H1 (cell line): ENCODE data around the gene SLC35F3. TPM values are rescaled to one million over a fixed set of nuclear protein-coding genes. Genes with fewer than 3 reads are reported as not detected.

Experiments
- CTCF ChIA-PET: fragments of 300-600 bp; sonication (Branson Sonifier 250); formaldehyde crosslinking; loops from one replicate; lab custom pipeline; 2021; ENCODE audit not compliant: partially characterized antibody; lab: Charles Lee
- POLR2A ChIA-PET: fragments of 300-600 bp; sonication (Branson Sonifier 250); formaldehyde crosslinking; loops from one replicate; lab custom pipeline; 2021; ENCODE audit warnings: inconsistent platforms; ENCODE audit not compliant: partially characterized antibody; lab: Charles Lee
- DNase-seq, 2 experiments: peaks; one replicate each; pipeline versions ENCODE4 v3.0.0 to v3.0.0-alpha.2; 2010 to 2022; ENCODE audit warnings: low spot score in 2 of 2, low read depth in 1 of 2, mixed read lengths in 1 of 2
- FAIRE-seq: peaks from 2 replicates; lab custom pipeline; 2011; peaks lifted over from hg19 to GRCh38; lab: Jason Lieb, UNC
- H2AFZ ChIP-seq: 2 replicates; pipeline ENCODE4 v1.8.1; 2012; ENCODE audit warnings: low read length, inconsistent platforms
- H2AK5ac ChIP-seq: 2 replicates; pipeline ENCODE4 v1.6.1; 2013; ENCODE audit warnings: low read depth, low read length
- H2BK120ac ChIP-seq: replicated peaks from 2 replicates; pipeline ENCODE3; 2013; ENCODE audit warnings: low read depth, low read length, inconsistent platforms
- H2BK12ac ChIP-seq: 2 replicates; pipeline ENCODE4 v1.6.1; 2013; ENCODE audit warnings: low read depth, low read length
- H2BK15ac ChIP-seq: 2 replicates; pipeline ENCODE4 v1.6.1; 2013; ENCODE audit warnings: low read length
- H2BK20ac ChIP-seq: 2 replicates; pipeline ENCODE4 v1.6.1; 2013; ENCODE audit warnings: low read length
- H2BK5ac ChIP-seq: 2 replicates; pipeline ENCODE4 v1.6.1; 2013; ENCODE audit warnings: low read depth, low read length
- H3K14ac ChIP-seq: 2 replicates; pipeline ENCODE4 v1.6.1; 2013; ENCODE audit warnings: inconsistent platforms; ENCODE audit not compliant: insufficient read length
- H3K18ac ChIP-seq: 2 replicates; pipeline ENCODE4 v1.6.1; 2013; ENCODE audit warnings: low read length; ENCODE audit errors: extremely low read depth
- H3K23ac ChIP-seq: 2 replicates; pipeline ENCODE4 v1.6.1; 2013; ENCODE audit warnings: inconsistent platforms; ENCODE audit not compliant: insufficient read length
- H3K23me2 ChIP-seq: 2 replicates; pipeline ENCODE4 v1.6.1; 2013; ENCODE audit warnings: low read depth, low read length
- H3K27ac ChIP-seq: 2 replicates; pipeline ENCODE4 v1.6.1; 2011; ENCODE audit warnings: low read depth, low read length, inconsistent platforms
- H3K27me3 ChIP-seq, 4 experiments: replicated peaks in 1 of 4; 1 replicate in 1 of 4; 2 replicates in 3 of 4; pipeline versions ENCODE4 v1.6.1 to v1.8.1; 2011 to 2013; ENCODE audit warnings: low read length in 3 of 4, mild to moderate bottlenecking in 3 of 4, inconsistent platforms in 2 of 4, mixed read lengths in 2 of 4, moderate library complexity in 1 of 4; ENCODE audit not compliant: control insufficient read depth in 3 of 4, insufficient read depth in 3 of 4; ENCODE audit errors: extremely low read depth in 1 of 4
- H3K36me3 ChIP-seq, 4 experiments: 2 replicates each; pipeline versions ENCODE4 v1.6.1 to v1.8.1; 2011 to 2013; ENCODE audit warnings: mild to moderate bottlenecking in 4 of 4, low read length in 3 of 4, moderate library complexity in 2 of 4, control low read depth in 1 of 4, inconsistent platforms in 1 of 4; ENCODE audit not compliant: insufficient read depth in 4 of 4, control insufficient read depth in 2 of 4
- H3K4ac ChIP-seq: replicated peaks from 2 replicates; pipeline ENCODE3; 2013; ENCODE audit warnings: low read length, low read depth, mixed read lengths, inconsistent platforms; ENCODE audit not compliant: insufficient read length
- H3K4me1 ChIP-seq, 4 experiments: replicated peaks in 1 of 4; 1 replicate in 1 of 4; 2 replicates in 3 of 4; pipeline versions ENCODE4 v1.6.1 to v1.8.1; 2011 to 2013; ENCODE audit warnings: low read length in 3 of 4, inconsistent platforms in 2 of 4, mixed read lengths in 1 of 4; ENCODE audit not compliant: insufficient read depth in 4 of 4, control insufficient read depth in 3 of 4
- H3K4me2 ChIP-seq, 2 experiments: 2 replicates each; pipeline versions ENCODE4 v1.6.1 to v1.8.1; 2011 to 2013; ENCODE audit warnings: low read depth in 2 of 2, low read length in 2 of 2, control low read depth in 1 of 2, inconsistent platforms in 1 of 2, mild to moderate bottlenecking in 1 of 2; ENCODE audit not compliant: insufficient read depth in 1 of 2
- H3K4me3 ChIP-seq, 4 experiments: fragments of 200-600, 300-600 bp in 1 of 4; sonication (generic), shearing (Covaris generic), sonication (Bioruptor Twin) in 1 of 4; 2 replicates each; pipeline versions ENCODE4 v1.5.1 to v1.8.1; 2011 to 2016; ENCODE audit warnings: low read length in 4 of 4, low read depth in 3 of 4, control low read depth in 2 of 4, inconsistent platforms in 2 of 4, mild to moderate bottlenecking in 2 of 4, mixed read lengths in 1 of 4, moderate library complexity in 1 of 4; ENCODE audit not compliant: insufficient read depth in 2 of 4; ENCODE audit errors: extremely low read depth in 1 of 4
- H3K56ac ChIP-seq: replicated peaks from 2 replicates; pipeline ENCODE3; 2013; ENCODE audit warnings: low read depth, mild to moderate bottlenecking, mixed read lengths, low read length, inconsistent platforms; ENCODE audit not compliant: insufficient read length
- H3K79me1 ChIP-seq: 2 replicates; pipeline ENCODE4 v1.6.1; 2013; ENCODE audit warnings: low read depth, low read length, control low read depth
- H3K79me2 ChIP-seq, 2 experiments: 2 replicates each; pipeline versions ENCODE4 v1.6.1 to v1.8.1; 2012 to 2013; ENCODE audit warnings: low read length in 2 of 2, mild to moderate bottlenecking in 2 of 2, inconsistent platforms in 1 of 2; ENCODE audit not compliant: insufficient read depth in 2 of 2, control insufficient read depth in 1 of 2
- H3K9ac ChIP-seq, 4 experiments: replicated peaks in 1 of 4; 1 replicate in 1 of 4; 2 replicates in 3 of 4; pipeline versions ENCODE4 v1.6.1 to v1.8.1; 2011 to 2013; ENCODE audit warnings: low read depth in 3 of 4, low read length in 3 of 4, control low read depth in 2 of 4, mild to moderate bottlenecking in 2 of 4, moderate library complexity in 2 of 4, inconsistent platforms in 1 of 4; ENCODE audit errors: extremely low read depth in 1 of 4
- H3K9me3 ChIP-seq, 2 experiments: 2 replicates each; pipeline versions ENCODE4 v1.6.1 to v1.8.1; 2012 to 2013; ENCODE audit warnings: mild to moderate bottlenecking in 2 of 2, moderate library complexity in 2 of 2, control low read depth in 1 of 2, inconsistent platforms in 1 of 2, low read depth in 1 of 2, low read length in 1 of 2, mixed read lengths in 1 of 2; ENCODE audit not compliant: insufficient read depth in 2 of 2
- H4K20me1 ChIP-seq, 2 experiments: replicated peaks in 1 of 2; 2 replicates each; pipeline versions ENCODE3 to v1.8.1; 2011 to 2013; ENCODE audit warnings: inconsistent platforms in 2 of 2, low read length in 2 of 2, mild to moderate bottlenecking in 1 of 2; ENCODE audit not compliant: insufficient read depth in 2 of 2, control insufficient read depth in 1 of 2
- H4K5ac ChIP-seq: 2 replicates; pipeline ENCODE4 v1.6.1; 2013; ENCODE audit warnings: low read length, low read depth, mixed read lengths, inconsistent platforms; ENCODE audit not compliant: insufficient read length
- H4K8ac ChIP-seq: 2 replicates; pipeline ENCODE4 v1.8.0; 2013; ENCODE audit warnings: mild to moderate bottlenecking, moderate library complexity, low read length, inconsistent platforms; ENCODE audit not compliant: insufficient read depth; ENCODE audit errors: extremely low read depth
- H4K91ac ChIP-seq: replicated peaks from 2 replicates; pipeline ENCODE3; 2013; ENCODE audit warnings: low read length, mixed read lengths, inconsistent platforms; ENCODE audit not compliant: insufficient read length
- BRCA1 ChIP-seq: IDR thresholded peaks from 2 replicates; pipeline ENCODE4 v1.6.1; 2012; ENCODE audit warnings: low read depth, low read length, improper control_type of control experiment
- CBX5 ChIP-seq: fragments of 300-800, 300-1000 bp; sonication (generic); IDR thresholded peaks from 2 replicates; pipeline ENCODE4 v1.7.1; 2016; ENCODE audit warnings: antibody characterized with exemption, low read length, low read depth
- CHD1 ChIP-seq: IDR thresholded peaks from 2 replicates; pipeline ENCODE4 v1.6.1; 2012; ENCODE audit warnings: low read depth, low read length, improper control_type of control experiment
- EGR1 ChIP-seq: IDR thresholded peaks from 2 replicates; pipeline ENCODE4 v1.6.1; 2011; ENCODE audit warnings: low read depth, low read length, borderline replicate concordance
- EZH2 ChIP-seq: fragments of 200-600 bp; sonication (generic); IDR thresholded peaks from 2 replicates; pipeline ENCODE4 v1.7.1; 2012; ENCODE audit warnings: low read depth, mild to moderate bottlenecking, moderate library complexity, low read length, inconsistent platforms; ENCODE audit not compliant: severe bottlenecking
- FOSL1 ChIP-seq: IDR thresholded peaks from 2 replicates; pipeline ENCODE4 v1.6.1; 2011; ENCODE audit warnings: mild to moderate bottlenecking, low read depth, low read length, moderate library complexity; ENCODE audit not compliant: insufficient read depth
- GTF2F1 ChIP-seq: IDR thresholded peaks from 2 replicates; pipeline ENCODE4 v1.6.1; 2012; ENCODE audit warnings: low read depth, low read length, improper control_type of control experiment, borderline replicate concordance
- HDAC2 ChIP-seq, 2 experiments: fragments of 300-600 bp in 1 of 2; sonication (generic) in 1 of 2; IDR thresholded peaks; 2 replicates each; pipeline ENCODE4 v1.6.1; 2011 to 2012; ENCODE audit warnings: low read depth in 2 of 2, low read length in 2 of 2, mild to moderate bottlenecking in 2 of 2, moderate library complexity in 2 of 2, borderline replicate concordance in 1 of 2, inconsistent platforms in 1 of 2
- KDM4A ChIP-seq: IDR thresholded peaks from one replicate; pipeline ENCODE4 v1.7.1; 2012; ENCODE audit warnings: low read depth, mild to moderate bottlenecking, moderate library complexity, low read length, inconsistent platforms; ENCODE audit not compliant: severe bottlenecking
- KDM5A ChIP-seq: fragments of 200-600 bp; IDR thresholded peaks from 2 replicates; pipeline ENCODE4 v1.7.1; 2012; ENCODE audit warnings: mild to moderate bottlenecking, low read length, inconsistent platforms, mixed read lengths
- RXRA ChIP-seq: IDR thresholded peaks from 2 replicates; pipeline ENCODE4 v1.6.1; 2011; ENCODE audit warnings: low read depth, mild to moderate bottlenecking, low read length, moderate library complexity; ENCODE audit not compliant: insufficient read depth
- SP1 ChIP-seq: IDR thresholded peaks from 2 replicates; pipeline ENCODE4 v1.6.1; 2011; ENCODE audit warnings: low read depth, low read length
- TAF7 ChIP-seq: optimal IDR thresholded peaks from 2 replicates; pipeline ENCODE3; 2011; ENCODE audit warnings: low read depth, mild to moderate bottlenecking, inconsistent platforms, low read length, moderate library complexity, borderline replicate concordance
- YY1 ChIP-seq: IDR thresholded peaks from 2 replicates; pipeline ENCODE4 v1.6.1; 2011; ENCODE audit warnings: low read depth, mild to moderate bottlenecking, low read length
- ZNF274 ChIP-seq: IDR thresholded peaks from 2 replicates; pipeline ENCODE4 v1.7.0; 2012; ENCODE audit warnings: low read length, borderline replicate concordance; ENCODE audit errors: extremely low read depth
- WGBS, 2 experiments: shearing (Covaris generic) in 1 of 2; methylation state at CpG; one replicate each; pipeline versions ENCODE4 v1.1.6 to v1.1.7; 2013 to 2015; ENCODE audit warnings: low lambda C conversion rate in 2 of 2, mixed read lengths in 2 of 2, inconsistent platforms in 1 of 2, low coverage in 1 of 2, missing lambda C conversion rate in 1 of 2; ENCODE audit not compliant: insufficient replicate concordance in 2 of 2, insufficient coverage in 1 of 2, insufficient read length in 1 of 2; ENCODE audit errors: extremely low coverage in 1 of 2, missing lambda C conversion rate in 1 of 2; 5-methylcytosine and 5-hydroxymethylcytosine counted together
- polyA plus RNA-seq, 7 experiments: library from polyadenylated mRNA; depleted of rRNA in 3 of 7; stranded (reverse) in 5 of 7; unstranded in 2 of 7; fragments of >200 nt in 5 of 7; fragments of 200-250 nt in 2 of 7; gene quantifications; 1 replicate in 5 of 7; 2 replicates in 1 of 7; 4 replicates in 1 of 7; pipeline versions ENCODE4 v1.2.1 to v1.2.3, GENCODE V29; 2011 to 2013; ENCODE audit warnings: missing spikeins in 2 of 7, mixed read lengths in 2 of 7
- total RNA-seq: library from RNA; stranded (reverse); fragmentation: NEBNext Ultra II Directional; extraction: Animal tissue kit (Norgen Biotek cat#: 25700); gene quantifications from 2 replicates; pipeline ENCODE4 v1.2.1, GENCODE V29; 2021

SLC35F3 gene
- total and polyA plus RNA-seq, 2 of the 8 experiments (the other 6 are each of a cell fraction or from before 2014, with no cell fraction given), result 0.78 to 1.2 TPM

- H3K4me2 ChIP-seq, result no peak overlapping the region
- H2AK5ac ChIP-seq, result no peak overlapping the region
- no peaks in the 10 kb centered on the region for H3K79me2 ChIP-seq
- no peak overlapping the region for H3K18ac ChIP-seq
- H3K4ac ChIP-seq, result no peak overlapping the region
- TF ChIP-seq ZNF274, result no peak
- no peak for TF ChIP-seq EGR1
- TF ChIP-seq CHD1, result no peak
- TF ChIP-seq TAF7, result no peak
- no peak for TF ChIP-seq SP1
- no peak for TF ChIP-seq HDAC2 (IDR thresholded peaks at IDR 0.05; ENCODE audit: borderline replicate concordance in 1 of 2, low read depth in 2 of 2, low read length in 2 of 2)
- no peak for TF ChIP-seq CBX5
- TF ChIP-seq BRCA1, result no peak
- no peak for TF ChIP-seq GTF2F1
- TF ChIP-seq EZH2, result no peak
- no peak for TF ChIP-seq KDM4A
- TF ChIP-seq FOSL1, result no peak
- no peak for TF ChIP-seq RXRA
- TF ChIP-seq YY1, result no peak
- no peak for TF ChIP-seq KDM5A
- TF ChIP-seq, all 59 proteins: peak for 0
- Histone ChIP-seq H3K79me1 (no peaks in the 10 kb centered on the region), H2BK120ac (no peak overlapping the region), H3K9ac (no peak overlapping the region), H3K23ac (no peak overlapping the region), H3K23me2 (no peaks in the 10 kb centered on the region), H2BK20ac (no peak overlapping the region), H3K4me3 (no peak overlapping the region), H2BK12ac (no peak overlapping the region), H3K36me3 (no peaks in the 10 kb centered on the region), H3K27ac (no peak overlapping the region), H3K56ac (no peak overlapping the region), H3K27me3 (no peaks in the 10 kb centered on the region), H2AFZ (no peak overlapping the region), H4K5ac (no peak overlapping the region), H4K20me1 (peaks cover 0 to 2% of the 10 kb centered on the region in 2 experiments), H2BK5ac (no peak overlapping the region), H4K91ac (no peak overlapping the region), H3K14ac (no peak overlapping the region), H4K8ac (no peak overlapping the region), H3K9me3 (no peaks in the 10 kb centered on the region), H3K4me1 (peaks cover 0 to 3% (median under 1%) of the 10 kb centered on the region in 4 experiments; a peak in 1 of 7 replicates), H2BK15ac (no peak overlapping the region)
- ChIA-PET POLR2A (no interaction called here), CTCF (interaction anchor here (0.6 to 9.1 kb wide), 7 partner anchors 14 to 205 kb away, joined by 3 to 146 read pairs (median 7); no protein-coding TSS in a partner anchor)
- DNase-seq, result no peak
- 92% methylated on average over 6 of the region's 6 CpGs; no CpG with 5 or more reads in 1 of the 2 experiments for WGBS, 2 experiments
- FAIRE-seq, result no peak
Observed at GRCh38 chr1:234324821-234325220, 420.3 kb downstream of the SLC35F3 start.
